HepG2 (cell line): Measurements from ENCODE around the gene NFATC2. TPM values are rescaled to one million over a fixed set of nuclear protein-coding genes. Genes with fewer than 3 reads are reported as not detected.

Experiments
- ATAD3A ChIP-seq: sonication (generic); formaldehyde crosslinking; IDR thresholded peaks from 2 replicates; pipeline ENCODE4 v1.4.0; 2020; ENCODE audit warnings: missing genetic modification reagents
- CHCHD3 ChIP-seq: sonication (generic); formaldehyde crosslinking; IDR thresholded peaks from 2 replicates; pipeline ENCODE4 v1.8.0; 2022; ENCODE audit warnings: mild to moderate bottlenecking, missing genetic modification reagents, moderate library complexity
- EZH2 ChIP-seq: conservative IDR thresholded peaks from 2 replicates; pipeline ENCODE4 v1.6.1; 2012; ENCODE audit warnings: mild to moderate bottlenecking, low read depth, low read length, moderate library complexity
- FOSL2 ChIP-seq: sonication (generic); formaldehyde crosslinking; IDR thresholded peaks from 2 replicates; pipeline ENCODE4 v1.4.0; 2020; ENCODE audit warnings: missing genetic modification reagents
- GZF1 ChIP-seq: sonication (generic); formaldehyde crosslinking; IDR thresholded peaks from 2 replicates; pipeline ENCODE4 v1.5.1; 2020; ENCODE audit warnings: mild to moderate bottlenecking, missing genetic modification reagents
- HMG20B ChIP-seq: conservative IDR thresholded peaks from 2 replicates; pipeline ENCODE4 v1.6.1; 2016; ENCODE audit warnings: missing genetic modification reagents, missing compliant biosample characterization
- HOMEZ ChIP-seq: IDR thresholded peaks from 2 replicates; pipeline ENCODE4 v1.6.1; 2016; ENCODE audit warnings: low read depth
- KDM1A ChIP-seq: IDR thresholded peaks from 2 replicates; pipeline ENCODE4 v1.6.1; 2016; ENCODE audit warnings: missing compliant biosample characterization
- MTF2 ChIP-seq: sonication (generic); formaldehyde crosslinking; IDR thresholded peaks from 2 replicates; pipeline ENCODE4 v1.5.0; 2020; ENCODE audit warnings: missing genetic modification reagents, borderline replicate concordance
- NAIF1 ChIP-seq: sonication (generic); formaldehyde crosslinking; IDR thresholded peaks from 2 replicates; pipeline ENCODE4 v1.5.0; 2020; ENCODE audit warnings: mild to moderate bottlenecking, missing genetic modification reagents, borderline replicate concordance
- SMARCC2 ChIP-seq: fragments of 450-650 bp; IDR thresholded peaks from 2 replicates; pipeline ENCODE4 v1.6.1; 2017; ENCODE audit warnings: antibody characterized with exemption, mild to moderate bottlenecking
- SNAPC5 ChIP-seq: sonication (generic); formaldehyde crosslinking; IDR thresholded peaks from 2 replicates; pipeline ENCODE4 v1.8.1; 2023; ENCODE audit warnings: mild to moderate bottlenecking, missing genetic modification reagents, borderline replicate concordance
- TBX3 ChIP-seq: fragments of 450-650 bp; IDR thresholded peaks from 2 replicates; pipeline ENCODE4 v1.6.1; 2017; ENCODE audit warnings: antibody characterized with exemption, mild to moderate bottlenecking, inconsistent platforms, borderline replicate concordance
- TEAD3 ChIP-seq: optimal IDR thresholded peaks from 2 replicates; pipeline ENCODE3; 2016; ENCODE audit warnings: borderline replicate concordance
- TMF1 ChIP-seq: sonication (generic); formaldehyde crosslinking; IDR thresholded peaks from 2 replicates; pipeline ENCODE4 v1.8.1; 2022; ENCODE audit warnings: low read depth, missing genetic modification reagents
- WIZ ChIP-seq: sonication (generic); formaldehyde crosslinking; IDR thresholded peaks from 2 replicates; pipeline ENCODE4 v1.5.1; 2020; ENCODE audit warnings: mild to moderate bottlenecking, missing genetic modification reagents
- YEATS4 ChIP-seq: sonication (generic); formaldehyde crosslinking; IDR thresholded peaks from 2 replicates; pipeline ENCODE4 v1.4.0; 2020; ENCODE audit warnings: missing genetic modification reagents, borderline replicate concordance
- ZEB1 ChIP-seq: IDR thresholded peaks from 2 replicates; pipeline ENCODE4 v1.6.1; 2012; ENCODE audit warnings: mild to moderate bottlenecking, low read depth, inconsistent platforms; ENCODE audit not compliant: insufficient replicate concordance
- ZKSCAN5 ChIP-seq: sonication (generic); formaldehyde crosslinking; IDR thresholded peaks from 2 replicates; pipeline ENCODE4 v1.5.1; 2020; ENCODE audit warnings: mild to moderate bottlenecking, missing genetic modification reagents
- ZNF24 ChIP-seq: fragments of 450-650 bp; IDR thresholded peaks from 2 replicates; pipeline ENCODE4 v1.6.1; 2017; ENCODE audit warnings: antibody characterized with exemption, mild to moderate bottlenecking
- ZNF251 ChIP-seq: sonication (generic); formaldehyde crosslinking; IDR thresholded peaks from 2 replicates; pipeline ENCODE4 v1.9.0; 2021; ENCODE audit warnings: mild to moderate bottlenecking, missing genetic modification reagents
- ZNF530 ChIP-seq: sonication (generic); formaldehyde crosslinking; IDR thresholded peaks from 2 replicates; pipeline ENCODE4 v1.5.0; 2020; ENCODE audit warnings: low read depth, mild to moderate bottlenecking, missing genetic modification reagents
- ZNF562 ChIP-seq: sonication (generic); formaldehyde crosslinking; IDR thresholded peaks from 2 replicates; pipeline ENCODE4 v1.8.0; 2022; ENCODE audit warnings: missing genetic modification reagents, borderline replicate concordance
- ZNF703 ChIP-seq: sonication (generic); formaldehyde crosslinking; IDR thresholded peaks from 2 replicates; pipeline ENCODE4 v1.5.1; 2020; ENCODE audit warnings: missing genetic modification reagents, mild to moderate bottlenecking, moderate library complexity, borderline replicate concordance
- ZNF788 ChIP-seq: sonication (generic); formaldehyde crosslinking; IDR thresholded peaks from 2 replicates; pipeline ENCODE4 v1.5.0; 2020; ENCODE audit warnings: mild to moderate bottlenecking, missing genetic modification reagents, borderline replicate concordance
- ZSCAN25 ChIP-seq: sonication (generic); formaldehyde crosslinking; IDR thresholded peaks from 2 replicates; pipeline ENCODE4 v1.8.0; 2022; ENCODE audit warnings: mild to moderate bottlenecking, missing genetic modification reagents
- ZSCAN9 ChIP-seq: IDR thresholded peaks from 2 replicates; pipeline ENCODE4 v1.6.1; 2016; ENCODE audit warnings: borderline replicate concordance
- polyA plus RNA-seq, 8 experiments: library from polyadenylated mRNA; depleted of rRNA in 3 of 8; stranded (reverse) in 7 of 8; unstranded in 1 of 8; fragments of >200 nt; fragmentation: Illumina TruSeq in 4 of 8; extraction: Trizol in 4 of 8; gene quantifications; 2 replicates each; pipeline versions ENCODE4 v1.2.1 to v1.2.3, GENCODE V29; 2011 to 2016; ENCODE audit warnings: low read depth in 4 of 8, missing spikeins in 1 of 8, mixed read lengths in 1 of 8; ENCODE audit not compliant: insufficient read depth in 1 of 8
- total RNA-seq, 5 experiments: library from RNA; depleted of rRNA; stranded (reverse); fragments of >200 nt; fragmentation: Illumina TruSeq; extraction: Trizol; gene quantifications; 2 replicates each; pipeline ENCODE4 v1.2.3, GENCODE V29; 2016; ENCODE audit warnings: low read depth in 1 of 5
- TF ChIP-seq, protein P1 (sequence below): sonication (generic); formaldehyde crosslinking; IDR thresholded peaks from 2 replicates; pipeline ENCODE4 v1.8.1; 2023; ENCODE audit warnings: mild to moderate bottlenecking, missing genetic modification reagents
- TF ChIP-seq, protein P2 (sequence below): fragments of 450-650 bp; IDR thresholded peaks from 2 replicates; pipeline ENCODE4 v1.6.1; 2017

The NFATC2 gene
- total and polyA plus RNA-seq, 2 of the 13 experiments (the other 11 are each of a cell fraction or from before 2014, with no cell fraction given) = 1.9 to 3.3 TPM

DNA sequence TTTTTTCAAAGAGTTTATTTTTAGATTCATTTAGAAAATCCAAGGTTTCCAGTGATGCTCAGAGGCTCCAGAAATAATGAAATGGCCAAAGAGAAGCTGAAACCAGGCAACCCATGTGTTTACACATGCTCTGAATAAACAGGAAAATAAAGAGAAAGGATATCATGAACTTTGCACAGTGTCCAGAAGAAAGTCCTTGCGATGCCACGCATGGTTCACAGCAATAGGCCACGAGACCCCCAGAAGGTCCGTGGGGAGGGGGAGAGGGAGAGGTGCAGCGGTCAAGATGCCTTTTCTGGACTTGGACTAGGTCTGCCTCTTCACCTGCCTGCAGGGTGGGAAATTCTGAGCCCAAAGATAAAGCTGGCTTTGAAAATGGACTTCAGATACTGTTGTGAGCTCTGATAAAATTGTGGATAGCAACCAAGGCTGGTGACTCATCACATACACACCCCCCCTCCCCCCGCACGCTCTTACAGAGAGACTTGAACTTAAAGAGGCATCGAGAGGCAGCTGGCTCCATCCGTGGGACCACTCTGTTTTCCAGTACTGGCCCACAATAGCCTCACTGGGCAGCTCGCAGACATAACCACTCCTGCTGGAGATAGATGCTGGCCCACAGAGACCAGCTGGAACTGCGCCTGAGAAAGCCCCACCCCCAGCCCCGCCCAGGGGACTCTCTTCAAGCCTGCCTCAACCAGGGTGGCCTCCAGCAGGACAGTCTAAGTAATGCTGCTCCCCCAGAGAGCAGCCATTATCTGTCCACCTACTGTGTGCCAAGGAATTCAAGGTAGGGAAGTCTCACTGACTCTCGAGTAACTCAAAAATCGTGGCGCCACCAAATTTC, 21.2 kb upstream of the NFATC2 start (continued):
- TF ChIP-seq, protein P1, sequence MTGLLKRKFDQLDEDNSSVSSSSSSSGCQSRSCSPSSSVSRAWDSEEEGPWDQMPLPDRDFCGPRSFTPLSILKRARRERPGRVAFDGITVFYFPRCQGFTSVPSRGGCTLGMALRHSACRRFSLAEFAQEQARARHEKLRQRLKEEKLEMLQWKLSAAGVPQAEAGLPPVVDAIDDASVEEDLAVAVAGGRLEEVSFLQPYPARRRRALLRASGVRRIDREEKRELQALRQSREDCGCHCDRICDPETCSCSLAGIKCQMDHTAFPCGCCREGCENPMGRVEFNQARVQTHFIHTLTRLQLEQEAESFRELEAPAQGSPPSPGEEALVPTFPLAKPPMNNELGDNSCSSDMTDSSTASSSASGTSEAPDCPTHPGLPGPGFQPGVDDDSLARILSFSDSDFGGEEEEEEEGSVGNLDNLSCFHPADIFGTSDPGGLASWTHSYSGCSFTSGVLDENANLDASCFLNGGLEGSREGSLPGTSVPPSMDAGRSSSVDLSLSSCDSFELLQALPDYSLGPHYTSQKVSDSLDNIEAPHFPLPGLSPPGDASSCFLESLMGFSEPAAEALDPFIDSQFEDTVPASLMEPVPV (CRISPR knock-in tag) = no peak
- TF ChIP-seq ZNF788 (CRISPR knock-in tag) (no peak), HOMEZ (no peak), TEAD3 (no peak), SNAPC5 (no peak), EZH2 (no peak), ZEB1 (no peak), ZNF24 (no peak), KDM1A (CRISPR knock-in tag) (0 out of 2 replicates have a peak, but pooled peaks have one; percentile 7), SMARCC2 (no peak), ZSCAN9 (CRISPR knock-in tag) (no peak), ZNF251 (no peak), CHCHD3 (CRISPR knock-in tag) (no peak), ATAD3A (no peak), WIZ (CRISPR knock-in tag) (no peak), ZSCAN25 (CRISPR knock-in tag) (no peak), HMG20B (CRISPR knock-in tag) (no peak), NAIF1 (CRISPR knock-in tag) (no peak), ZNF562 (CRISPR knock-in tag) (no peak), GZF1 (no peak), MTF2 (CRISPR knock-in tag) (no peak), YEATS4 (CRISPR knock-in tag) (no peak), ZKSCAN5 (CRISPR knock-in tag) (no peak), TBX3 (no peak), ZNF703 (CRISPR knock-in tag) (no peak), ZNF530 (CRISPR knock-in tag) (no peak), TMF1 (no peak), FOSL2 (CRISPR knock-in tag) (peak; percentile 96)
- TF ChIP-seq, protein P2, sequence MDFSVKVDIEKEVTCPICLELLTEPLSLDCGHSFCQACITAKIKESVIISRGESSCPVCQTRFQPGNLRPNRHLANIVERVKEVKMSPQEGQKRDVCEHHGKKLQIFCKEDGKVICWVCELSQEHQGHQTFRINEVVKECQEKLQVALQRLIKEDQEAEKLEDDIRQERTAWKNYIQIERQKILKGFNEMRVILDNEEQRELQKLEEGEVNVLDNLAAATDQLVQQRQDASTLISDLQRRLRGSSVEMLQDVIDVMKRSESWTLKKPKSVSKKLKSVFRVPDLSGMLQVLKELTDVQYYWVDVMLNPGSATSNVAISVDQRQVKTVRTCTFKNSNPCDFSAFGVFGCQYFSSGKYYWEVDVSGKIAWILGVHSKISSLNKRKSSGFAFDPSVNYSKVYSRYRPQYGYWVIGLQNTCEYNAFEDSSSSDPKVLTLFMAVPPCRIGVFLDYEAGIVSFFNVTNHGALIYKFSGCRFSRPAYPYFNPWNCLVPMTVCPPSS = no peak
